ENCODE results near the gene BCL6. TPM values are rescaled to one million over a fixed set of nuclear protein-coding genes. Genes with fewer than 3 reads are reported as not detected.
A peak's percentile ranks its signal among the peaks of the same experiment; 100 is the strongest.

BCL6 gene
- total and polyA plus RNA-seq, 4 donors: 7.8 to 71.8 (median 13.3) TPM

DNA sequence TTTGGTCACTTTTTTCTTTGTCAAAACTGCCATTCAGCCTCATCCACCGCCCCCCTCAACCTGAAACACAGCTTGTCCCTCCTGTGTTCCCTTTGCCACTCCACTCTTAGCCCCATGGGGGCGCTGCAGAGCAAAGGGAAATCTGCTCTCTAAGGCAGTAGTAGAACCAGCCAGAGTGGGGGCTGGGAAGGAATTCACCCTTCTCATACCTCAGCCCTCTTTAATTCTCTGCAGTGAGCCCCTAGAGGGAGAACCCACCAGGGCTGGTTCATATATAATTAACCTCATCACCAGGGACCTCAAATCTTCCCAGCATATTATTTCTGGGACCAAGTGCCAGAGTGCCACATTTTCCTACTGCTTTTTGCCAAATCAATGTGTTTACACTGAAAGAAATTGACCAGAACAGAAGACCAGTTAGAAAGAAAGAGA is 2.8 kb upstream of the BCL6 start:
- no peak for TF ChIP-seq JUND (IDR thresholded peaks at IDR 0.05)
- TF ChIP-seq GABPA (IDR thresholded peaks at IDR 0.05 in 1 of 2, conservative IDR thresholded peaks at IDR 0.05 in 1 of 2): no peak
- TF ChIP-seq RAD21 (IDR thresholded peaks at IDR 0.05): peak; percentile 98
- peak; percentile 18 to 39 for TF ChIP-seq HNF4A (conservative IDR thresholded peaks at IDR 0.05)
- no peak for TF ChIP-seq FOXA2 (IDR thresholded peaks at IDR 0.05)
- TF ChIP-seq SP1 (IDR thresholded peaks at IDR 0.05): peak; percentile 28
- TF ChIP-seq, protein P1, sequence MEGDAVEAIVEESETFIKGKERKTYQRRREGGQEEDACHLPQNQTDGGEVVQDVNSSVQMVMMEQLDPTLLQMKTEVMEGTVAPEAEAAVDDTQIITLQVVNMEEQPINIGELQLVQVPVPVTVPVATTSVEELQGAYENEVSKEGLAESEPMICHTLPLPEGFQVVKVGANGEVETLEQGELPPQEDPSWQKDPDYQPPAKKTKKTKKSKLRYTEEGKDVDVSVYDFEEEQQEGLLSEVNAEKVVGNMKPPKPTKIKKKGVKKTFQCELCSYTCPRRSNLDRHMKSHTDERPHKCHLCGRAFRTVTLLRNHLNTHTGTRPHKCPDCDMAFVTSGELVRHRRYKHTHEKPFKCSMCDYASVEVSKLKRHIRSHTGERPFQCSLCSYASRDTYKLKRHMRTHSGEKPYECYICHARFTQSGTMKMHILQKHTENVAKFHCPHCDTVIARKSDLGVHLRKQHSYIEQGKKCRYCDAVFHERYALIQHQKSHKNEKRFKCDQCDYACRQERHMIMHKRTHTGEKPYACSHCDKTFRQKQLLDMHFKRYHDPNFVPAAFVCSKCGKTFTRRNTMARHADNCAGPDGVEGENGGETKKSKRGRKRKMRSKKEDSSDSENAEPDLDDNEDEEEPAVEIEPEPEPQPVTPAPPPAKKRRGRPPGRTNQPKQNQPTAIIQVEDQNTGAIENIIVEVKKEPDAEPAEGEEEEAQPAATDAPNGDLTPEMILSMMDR (IDR thresholded peaks at IDR 0.05; ENCODE audit: low read depth, low read length, missing input control): peak; percentile 89
- TF ChIP-seq YY1 (IDR thresholded peaks at IDR 0.05): peak; percentile 26
- no peak for TF ChIP-seq EGR1 (IDR thresholded peaks at IDR 0.05; ENCODE audit: low read depth in 2 of 2)
- TF ChIP-seq RXRA (IDR thresholded peaks at IDR 0.05): peak; percentile 30 to 39
- Histone ChIP-seq H3K4me1 (ENCODE audit: control insufficient read depth in 4 of 4, insufficient read depth in 4 of 4, low read length in 3 of 4) (peaks cover 3 to 38% (median 32%) of the 10 kb centered on the region in 4 donors), H3K4me3 (ENCODE audit: low read depth in 1 of 3, low read length in 3 of 3) (no peak overlapping the region), H3K9me3 (ENCODE audit: control insufficient read depth in 4 of 4, low read length in 3 of 4) (no peaks in the 10 kb centered on the region), H3K9ac (ENCODE audit: low read depth in 1 of 2, low read length in 2 of 2) (peak overlapping the region in 1 of 2 donors; percentile 98), H3K27ac (ENCODE audit: low read depth in 1 of 2, low read length in 2 of 2) (peak overlapping the region; percentile 100), H3K27me3 (ENCODE audit: control insufficient read depth in 4 of 4, insufficient read depth in 4 of 4, low read length in 3 of 4) (no peaks in the 10 kb centered on the region), H3K36me3 (ENCODE audit: control insufficient read depth in 4 of 4, insufficient read depth in 3 of 4, low read depth in 1 of 4, low read length in 3 of 4) (no peaks in the 10 kb centered on the region)
- DNase-seq (ENCODE audit: low spot score): peak; percentile 91
- WGBS: 4% methylated on average over 2 of the region's 2 CpGs

DNA sequence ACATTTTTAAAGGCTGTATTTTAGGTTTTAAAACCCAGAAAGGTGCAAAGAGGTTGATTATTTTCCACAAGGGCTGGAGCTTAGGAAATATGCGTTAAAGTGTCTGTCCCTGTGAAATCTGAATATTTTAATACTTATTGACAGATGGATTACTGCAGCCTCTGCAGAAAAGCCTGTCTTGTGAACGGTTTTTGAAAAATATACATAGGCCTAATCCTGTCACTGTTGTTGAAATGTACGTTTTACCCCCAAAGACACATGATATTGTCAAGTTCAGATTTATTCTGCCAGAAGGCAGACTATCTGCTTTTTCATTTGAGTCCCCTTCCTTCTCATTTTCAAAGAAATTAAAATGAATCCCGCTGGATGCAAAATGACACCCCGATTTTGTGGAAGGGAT is 2.2 kb upstream of the BCL6 start:
- Histone ChIP-seq H3K4me3 (ENCODE audit: low read depth in 1 of 3, low read length in 3 of 3) (peak overlapping the region in 1 of 3 donors; percentile 85), H3K9me3 (ENCODE audit: control insufficient read depth in 4 of 4, low read length in 3 of 4) (no peaks in the 10 kb centered on the region), H3K27me3 (ENCODE audit: control insufficient read depth in 4 of 4, insufficient read depth in 4 of 4, low read length in 3 of 4) (no peaks in the 10 kb centered on the region), H3K36me3 (ENCODE audit: control insufficient read depth in 4 of 4, insufficient read depth in 3 of 4, low read depth in 1 of 4, low read length in 3 of 4) (no peaks in the 10 kb centered on the region), H3K4me1 (ENCODE audit: control insufficient read depth in 4 of 4, insufficient read depth in 4 of 4, low read length in 3 of 4) (peaks cover 3 to 40% (median 32%) of the 10 kb centered on the region in 4 donors), H3K9ac (ENCODE audit: low read depth in 1 of 2, low read length in 2 of 2) (peak overlapping the region in 1 of 2 donors; percentile 98), H3K27ac (ENCODE audit: low read depth in 1 of 2, low read length in 2 of 2) (peak overlapping the region; percentile 100)
- no peak for DNase-seq (ENCODE audit: low spot score)
- WGBS: 39% methylated on average over 5 of the region's 5 CpGs
- TF ChIP-seq, protein P2, sequence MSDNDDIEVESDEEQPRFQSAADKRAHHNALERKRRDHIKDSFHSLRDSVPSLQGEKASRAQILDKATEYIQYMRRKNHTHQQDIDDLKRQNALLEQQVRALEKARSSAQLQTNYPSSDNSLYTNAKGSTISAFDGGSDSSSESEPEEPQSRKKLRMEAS (IDR thresholded peaks at IDR 0.05): no peak
- TF ChIP-seq, protein P3, sequence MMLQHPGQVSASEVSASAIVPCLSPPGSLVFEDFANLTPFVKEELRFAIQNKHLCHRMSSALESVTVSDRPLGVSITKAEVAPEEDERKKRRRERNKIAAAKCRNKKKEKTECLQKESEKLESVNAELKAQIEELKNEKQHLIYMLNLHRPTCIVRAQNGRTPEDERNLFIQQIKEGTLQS (IDR thresholded peaks at IDR 0.05): no peak
- TF ChIP-seq HNF4G (IDR thresholded peaks at IDR 0.05) (no peak), GABPA (IDR thresholded peaks at IDR 0.05 in 1 of 2, conservative IDR thresholded peaks at IDR 0.05 in 1 of 2) (no peak), NR2F2 (IDR thresholded peaks at IDR 0.05) (no peak), TAF1 (conservative IDR thresholded peaks at IDR 0.05) (no peak), FOXA2 (IDR thresholded peaks at IDR 0.05) (no peak)
- TF ChIP-seq, protein P4, sequence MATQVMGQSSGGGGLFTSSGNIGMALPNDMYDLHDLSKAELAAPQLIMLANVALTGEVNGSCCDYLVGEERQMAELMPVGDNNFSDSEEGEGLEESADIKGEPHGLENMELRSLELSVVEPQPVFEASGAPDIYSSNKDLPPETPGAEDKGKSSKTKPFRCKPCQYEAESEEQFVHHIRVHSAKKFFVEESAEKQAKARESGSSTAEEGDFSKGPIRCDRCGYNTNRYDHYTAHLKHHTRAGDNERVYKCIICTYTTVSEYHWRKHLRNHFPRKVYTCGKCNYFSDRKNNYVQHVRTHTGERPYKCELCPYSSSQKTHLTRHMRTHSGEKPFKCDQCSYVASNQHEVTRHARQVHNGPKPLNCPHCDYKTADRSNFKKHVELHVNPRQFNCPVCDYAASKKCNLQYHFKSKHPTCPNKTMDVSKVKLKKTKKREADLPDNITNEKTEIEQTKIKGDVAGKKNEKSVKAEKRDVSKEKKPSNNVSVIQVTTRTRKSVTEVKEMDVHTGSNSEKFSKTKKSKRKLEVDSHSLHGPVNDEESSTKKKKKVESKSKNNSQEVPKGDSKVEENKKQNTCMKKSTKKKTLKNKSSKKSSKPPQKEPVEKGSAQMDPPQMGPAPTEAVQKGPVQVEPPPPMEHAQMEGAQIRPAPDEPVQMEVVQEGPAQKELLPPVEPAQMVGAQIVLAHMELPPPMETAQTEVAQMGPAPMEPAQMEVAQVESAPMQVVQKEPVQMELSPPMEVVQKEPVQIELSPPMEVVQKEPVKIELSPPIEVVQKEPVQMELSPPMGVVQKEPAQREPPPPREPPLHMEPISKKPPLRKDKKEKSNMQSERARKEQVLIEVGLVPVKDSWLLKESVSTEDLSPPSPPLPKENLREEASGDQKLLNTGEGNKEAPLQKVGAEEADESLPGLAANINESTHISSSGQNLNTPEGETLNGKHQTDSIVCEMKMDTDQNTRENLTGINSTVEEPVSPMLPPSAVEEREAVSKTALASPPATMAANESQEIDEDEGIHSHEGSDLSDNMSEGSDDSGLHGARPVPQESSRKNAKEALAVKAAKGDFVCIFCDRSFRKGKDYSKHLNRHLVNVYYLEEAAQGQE (IDR thresholded peaks at IDR 0.05): no peak
- TF ChIP-seq, protein P1 (IDR thresholded peaks at IDR 0.05; ENCODE audit: low read depth, low read length, missing input control): no peak

Data from liver (tissue), 9 donors.